ENCODE results near the gene TRIM17. TPM values are rescaled to one million over a fixed set of nuclear protein-coding genes. Genes with fewer than 3 reads are reported as not detected.

TRIM17 gene
- total RNA-seq, 1 experiment from 2014 or later = not detected

GRCh38 chr1:228400237-228400651, 16.4 kb downstream of the TRIM17 start:
- H3K79me2 ChIP-seq (ENCODE audit: insufficient read depth, low read length) = peaks cover 58% of the 10 kb centered on the region
- no peak for DNase-seq (ENCODE audit: low read depth, low spot score)
- H3K4me3 ChIP-seq (replicated peaks in 1 of 2; ENCODE audit: low read depth in 1 of 2, low read length in 2 of 2) = no peak overlapping the region
- ChIA-PET CTCF (no interaction called here), POLR2A (no interaction called here), RAD21 (ENCODE audit: low non-redundant PET in 1 of 2, low total read pairs in 2 of 2, uncharacterized antibody in 2 of 2, unreplicated experiment in 2 of 2) (interaction anchor here in 1 of 2 experiments (0.7 kb wide), 1 partner anchor 57 kb away, joined by 4 read pairs; no protein-coding TSS in a partner anchor)
- intact Hi-C loops (cut with micrococcal nuclease) = no loop called here
- no peak overlapping the region for H3K4me2 ChIP-seq (ENCODE audit: low read length)
- H3K9me2 ChIP-seq (ENCODE audit: insufficient read depth) = no peaks in the 10 kb centered on the region
- no peaks in the 10 kb centered on the region for H3K27me3 ChIP-seq (ENCODE audit: insufficient read depth, low read length)
- H3K9ac ChIP-seq (ENCODE audit: low read length) = no peak overlapping the region
- no peak overlapping the region for H2AFZ ChIP-seq (ENCODE audit: low read depth, low read length, poor library complexity, severe bottlenecking)
- ATAC-seq = no peak
- no peak for TF ChIP-seq EZH2phosphoT487 (IDR thresholded peaks at IDR 0.05; ENCODE audit: borderline replicate concordance)
- H3K4me1 ChIP-seq (ENCODE audit: control insufficient read depth in 1 of 2, insufficient read depth in 2 of 2, low read length in 2 of 2) = peaks cover 4 to 5% of the 10 kb centered on the region in 2 experiments; a peak in 3 of 4 replicates
- no peaks in the 10 kb centered on the region for H3K9me3 ChIP-seq (ENCODE audit: control insufficient read depth in 1 of 2, insufficient read depth in 1 of 2, low read depth in 1 of 2, low read length in 2 of 2)
- H3K27ac ChIP-seq (ENCODE audit: low read depth, low read length) = no peak overlapping the region
- no TSS peak for BruUV-seq (replicated peaks)
- no peaks in the 10 kb centered on the region for H4K20me1 ChIP-seq (ENCODE audit: insufficient read depth)
- H3K36me3 ChIP-seq (ENCODE audit: control insufficient read depth in 1 of 2, insufficient read depth in 2 of 2, low read length in 2 of 2) = peaks cover 34 to 43% of the 10 kb centered on the region in 2 experiments; a peak in 3 of 4 replicates

- H4K20me1 ChIP-seq (ENCODE audit: insufficient read depth) = no peaks in the 10 kb centered on the region
- DNase-seq (ENCODE audit: low read depth, low spot score) (no peak), ATAC-seq (no peak)
- BruUV-seq (replicated peaks) = no TSS peak
- H3K79me2 ChIP-seq (ENCODE audit: insufficient read depth, low read length) = peaks cover 52% of the 10 kb centered on the region
- no peaks in the 10 kb centered on the region for H3K9me2 ChIP-seq (ENCODE audit: insufficient read depth)
- H3K4me3 ChIP-seq (replicated peaks in 1 of 2; ENCODE audit: low read depth in 1 of 2, low read length in 2 of 2) = no peak overlapping the region
- no peaks in the 10 kb centered on the region for H3K27me3 ChIP-seq (ENCODE audit: insufficient read depth, low read length)
- H3K9ac ChIP-seq (ENCODE audit: low read length) = no peak overlapping the region
- intact Hi-C loops (cut with micrococcal nuclease) = no loop called here
- H3K4me1 ChIP-seq (ENCODE audit: control insufficient read depth in 1 of 2, insufficient read depth in 2 of 2, low read length in 2 of 2) = no peaks in the 10 kb centered on the region; a peak in 1 of 4 replicates
- H2AFZ ChIP-seq (ENCODE audit: low read depth, low read length, poor library complexity, severe bottlenecking) = no peak overlapping the region
- TF ChIP-seq EZH2 (IDR thresholded peaks at IDR 0.05) (no peak), JUND (IDR thresholded peaks at IDR 0.05) (no peak), ZNF274 (IDR thresholded peaks at IDR 0.05; ENCODE audit: low read depth, low read length) (no peak), POLR2AphosphoS5 (IDR thresholded peaks at IDR 0.05; ENCODE audit: low read depth, low read length) (no peak), SRF (IDR thresholded peaks at IDR 0.05; ENCODE audit: low read depth) (no peak), REST (IDR thresholded peaks at IDR 0.05; ENCODE audit: low read depth) (no peak), ZFX (IDR thresholded peaks at IDR 0.05) (no peak), POLR2A (IDR thresholded peaks at IDR 0.05; ENCODE audit: borderline replicate concordance, extremely low read depth, insufficient read depth, insufficient read length) (no peak), RAD21 (IDR thresholded peaks at IDR 0.05; ENCODE audit: low read depth) (no peak)
- CTCF ChIA-PET = no interaction called here
- RAD21 ChIA-PET (ENCODE audit: low non-redundant PET in 1 of 2, low total read pairs in 2 of 2, uncharacterized antibody in 2 of 2, unreplicated experiment in 2 of 2) = interaction anchor here in 1 of 2 experiments (0.7 kb wide), 1 partner anchor 57 kb away, joined by 4 read pairs; no protein-coding TSS in a partner anchor
- H3K9me3 ChIP-seq (ENCODE audit: control insufficient read depth in 1 of 2, insufficient read depth in 1 of 2, low read depth in 1 of 2, low read length in 2 of 2) = no peaks in the 10 kb centered on the region
- POLR2A ChIA-PET = no interaction called here
- peaks cover 35 to 41% of the 10 kb centered on the region in 2 experiments; a peak in 3 of 4 replicates for H3K36me3 ChIP-seq (ENCODE audit: control insufficient read depth in 1 of 2, insufficient read depth in 2 of 2, low read length in 2 of 2)
- no peak overlapping the region for H3K27ac ChIP-seq (ENCODE audit: low read depth, low read length)
- no peak overlapping the region for H3K4me2 ChIP-seq (ENCODE audit: low read length)
Observed at GRCh38 chr1:228399531-228400236, 17.0 kb downstream of the TRIM17 start.

All from HCT116 (cell line).